HEK293 (cell line): ENCODE data around the gene POLR2H.

Experiments used
- CTCF ChIA-PET: fragments of 350-600 bp; formaldehyde crosslinking; extraction: SDS; loops from one replicate; lab custom pipeline; 2021; ENCODE audit warnings: antibody characterized with exemption; lab: Yijun Ruan, JAX
- POLR2A ChIA-PET: fragments of 300-600 bp; formaldehyde crosslinking; extraction: SDS; loops from one replicate; lab custom pipeline; 2020; ENCODE audit warnings: antibody characterized with exemption, inconsistent platforms; lab: Yijun Ruan, JAX
- H3K27ac ChIP-seq: fragments of 200-500 bp; sonication (Bioruptor generic); 2 replicates; pipeline ENCODE4 v1.5.1; 2014; ENCODE audit warnings: low read depth, low read length, control low read depth, inconsistent platforms; ENCODE audit errors: extremely low read depth
- H3K36me3 ChIP-seq, 2 experiments: fragments of 200-500 bp in 1 of 2; sonication (Bioruptor generic) in 1 of 2; 1 replicate in 1 of 2; 2 replicates in 1 of 2; pipeline ENCODE4 v1.5.1; 2014 to 2017; ENCODE audit warnings: inconsistent platforms in 2 of 2, low read length in 2 of 2; ENCODE audit not compliant: control insufficient read depth in 2 of 2, insufficient read depth in 1 of 2
- H3K4me1 ChIP-seq: fragments of 200-500 bp; sonication (Bioruptor generic); 2 replicates; pipeline ENCODE4 v1.5.1; 2014; ENCODE audit warnings: mild to moderate bottlenecking, low read length, inconsistent platforms; ENCODE audit not compliant: control insufficient read depth, insufficient read depth
- H3K4me3 ChIP-seq: 2 replicates; pipeline ENCODE4 v1.5.1; 2011; ENCODE audit warnings: low read depth, mild to moderate bottlenecking, control low read depth, low read length, moderate library complexity
- H3K9me3 ChIP-seq: fragments of 200-500 bp; sonication (Bioruptor generic); 2 replicates; pipeline ENCODE4 v1.5.1; 2014; ENCODE audit warnings: low read depth, low read length, inconsistent platforms; ENCODE audit not compliant: control insufficient read depth, insufficient read depth
- BCL11B ChIP-seq: fragments of 450-650 bp; formaldehyde crosslinking; IDR thresholded peaks from 2 replicates; pipeline ENCODE4 v1.5.1; 2016; ENCODE audit warnings: low read depth, missing biosample characterization, missing genetic modification characterization
- EGR2 ChIP-seq: fragments of 450-650 bp; formaldehyde crosslinking; IDR thresholded peaks from 2 replicates; pipeline ENCODE4 v1.5.1; 2016; ENCODE audit warnings: low read depth, missing biosample characterization, missing genetic modification characterization
- GLI4 ChIP-seq: fragments of 450-650 bp; formaldehyde crosslinking; IDR thresholded peaks from 2 replicates; pipeline ENCODE4 v1.5.1; 2016; ENCODE audit warnings: missing biosample characterization, missing genetic modification characterization
- KLF1 ChIP-seq: fragments of 450-650 bp; formaldehyde crosslinking; IDR thresholded peaks from 2 replicates; pipeline ENCODE4 v1.5.1; 2016; ENCODE audit warnings: missing biosample characterization, missing genetic modification characterization
- KLF10 ChIP-seq: fragments of 450-650 bp; IDR thresholded peaks from 2 replicates; pipeline ENCODE4 v1.5.1; 2018; ENCODE audit warnings: missing biosample characterization, mild to moderate bottlenecking, missing genetic modification characterization
- KLF17 ChIP-seq: fragments of 450-650 bp; formaldehyde crosslinking; IDR thresholded peaks from 2 replicates; pipeline ENCODE4 v1.5.1; 2016; ENCODE audit warnings: missing biosample characterization, missing genetic modification characterization
- KLF9 ChIP-seq: fragments of 450-650 bp; formaldehyde crosslinking; IDR thresholded peaks from 2 replicates; pipeline ENCODE4 v1.5.1; 2016; ENCODE audit warnings: missing biosample characterization, missing genetic modification characterization, low read depth
- OSR2 ChIP-seq: fragments of 450-650 bp; formaldehyde crosslinking; IDR thresholded peaks from 2 replicates; pipeline ENCODE4 v1.5.1; 2016; ENCODE audit warnings: missing biosample characterization, missing genetic modification characterization
- PRDM1 ChIP-seq: fragments of 450-650 bp; formaldehyde crosslinking; IDR thresholded peaks from 2 replicates; pipeline ENCODE4; 2016; ENCODE audit warnings: missing biosample characterization, missing genetic modification characterization
- SALL2 ChIP-seq: fragments of 450-650 bp; formaldehyde crosslinking; IDR thresholded peaks from 2 replicates; pipeline ENCODE4 v1.5.0; 2017; ENCODE audit warnings: missing biosample characterization, mild to moderate bottlenecking, missing genetic modification characterization, borderline replicate concordance
- SETDB1 ChIP-seq: IDR thresholded peaks from one replicate; pipeline ENCODE4 v1.6.1; 2017; ENCODE audit warnings: mild to moderate bottlenecking, low read length, moderate library complexity, mixed read lengths; ENCODE audit not compliant: insufficient read length
- SP3 ChIP-seq: fragments of 450-650 bp; formaldehyde crosslinking; IDR thresholded peaks from 2 replicates; pipeline ENCODE4 v1.5.1; 2016; ENCODE audit warnings: missing biosample characterization, missing genetic modification characterization
- TCF7L2 ChIP-seq: IDR thresholded peaks from 2 replicates; pipeline ENCODE4 v1.6.1; 2011; ENCODE audit warnings: low read depth, mild to moderate bottlenecking, inconsistent platforms, low read length, moderate library complexity, borderline replicate concordance
- ZBTB11 ChIP-seq: fragments of 450-650 bp; formaldehyde crosslinking; conservative IDR thresholded peaks from 2 replicates; pipeline ENCODE4 v1.5.1; 2016; ENCODE audit warnings: low read depth, missing biosample characterization, missing genetic modification characterization
- ZBTB20 ChIP-seq: fragments of 450-650 bp; formaldehyde crosslinking; IDR thresholded peaks from 2 replicates; pipeline ENCODE4 v1.5.1; 2016; ENCODE audit warnings: missing biosample characterization, missing genetic modification characterization
- ZBTB8A ChIP-seq: fragments of 450-650 bp; formaldehyde crosslinking; IDR thresholded peaks from 2 replicates; pipeline ENCODE4 v1.5.1; 2016; ENCODE audit warnings: missing biosample characterization, missing genetic modification characterization
- ZNF157 ChIP-seq: fragments of 450-650 bp; formaldehyde crosslinking; IDR thresholded peaks from 2 replicates; pipeline ENCODE4 v1.5.1; 2016; ENCODE audit warnings: missing biosample characterization, missing genetic modification characterization
- ZNF221 ChIP-seq: fragments of 450-650 bp; formaldehyde crosslinking; IDR thresholded peaks from 2 replicates; pipeline ENCODE4 v1.5.1; 2017; ENCODE audit warnings: missing biosample characterization, missing genetic modification characterization, borderline replicate concordance
- ZNF335 ChIP-seq: fragments of 450-650 bp; formaldehyde crosslinking; conservative IDR thresholded peaks from 2 replicates; pipeline ENCODE4 v1.5.1; 2016; ENCODE audit warnings: missing biosample characterization, missing genetic modification characterization
- ZNF449 ChIP-seq: fragments of 450-650 bp; formaldehyde crosslinking; IDR thresholded peaks from 2 replicates; pipeline ENCODE4 v1.5.1; 2017; ENCODE audit warnings: missing biosample characterization, mild to moderate bottlenecking, missing genetic modification characterization, moderate library complexity
- ZNF544 ChIP-seq: fragments of 450-650 bp; formaldehyde crosslinking; IDR thresholded peaks from 2 replicates; pipeline ENCODE4 v1.5.0; 2017; ENCODE audit warnings: missing biosample characterization, missing genetic modification characterization
- ZNF623 ChIP-seq: fragments of 450-650 bp; formaldehyde crosslinking; IDR thresholded peaks from 2 replicates; pipeline ENCODE4 v1.5.1; 2016; ENCODE audit warnings: missing biosample characterization, missing genetic modification characterization
- ZSCAN30 ChIP-seq: fragments of 450-650 bp; IDR thresholded peaks from 2 replicates; pipeline ENCODE4 v1.5.1; 2018; ENCODE audit warnings: missing biosample characterization, mild to moderate bottlenecking, missing genetic modification characterization, moderate library complexity
- TF ChIP-seq, protein P1 (sequence below): fragments of 450-650 bp; formaldehyde crosslinking; optimal IDR thresholded peaks from 2 replicates; pipeline ENCODE3; 2016; ENCODE audit warnings: missing biosample characterization, mild to moderate bottlenecking, missing genetic modification characterization

POLR2H gene

DNA sequence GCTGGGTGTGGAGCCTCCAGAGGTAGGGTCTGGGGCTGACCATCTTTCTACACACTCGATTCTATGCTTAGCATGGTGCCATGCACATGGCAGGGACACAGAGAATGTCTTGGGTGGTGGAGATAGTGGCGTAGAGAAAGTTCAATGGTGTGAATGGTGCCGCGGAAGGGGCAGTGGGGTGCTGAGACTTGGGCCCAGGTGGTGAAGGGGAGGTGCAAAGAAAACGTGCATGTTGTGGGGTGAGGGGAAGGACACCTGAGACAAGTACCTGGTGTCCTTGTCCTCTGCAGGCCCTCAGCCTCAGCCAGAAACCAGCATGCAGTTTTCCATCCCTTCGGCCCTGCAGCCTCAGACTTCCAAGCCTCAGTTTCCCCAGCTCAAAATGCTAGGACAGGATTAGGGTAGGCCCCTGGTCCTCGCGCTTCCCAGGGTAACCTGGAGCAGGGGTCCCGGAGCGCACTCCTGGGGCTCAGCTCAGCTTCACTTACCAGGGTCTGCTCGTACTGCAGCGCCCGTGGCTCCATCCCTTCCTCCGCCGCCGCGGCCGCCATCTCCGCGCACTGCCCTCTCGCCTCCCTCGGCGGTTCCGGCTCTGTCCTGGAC lies 480 bp upstream of the POLR2H start:
- peak overlapping the region; percentile 88; the same call in 1 of the 2 replicates for H3K27ac ChIP-seq

GRCh38 chr3:184361932-184362667 lies 590 bp downstream of the POLR2H start:
- ChIA-PET POLR2A (interaction anchor here (0.6 to 2.7 kb wide), 8 partner anchors 8 to 899 kb away, joined by 3 to 9 read pairs (median 4); no protein-coding TSS in a partner anchor), CTCF (interaction anchor here (1.0 to 3.3 kb wide), 2 partner anchors 10 to 16 kb away, joined by 4 to 13 read pairs; no protein-coding TSS in a partner anchor)
- H3K27ac ChIP-seq: peak overlapping the region; percentile 88
- H3K4me1 ChIP-seq: no peaks in the 10 kb centered on the region
- H3K36me3 ChIP-seq: peaks cover 7 to 44% of the 10 kb centered on the region in 2 experiments; a peak in 2 of 3 replicates
- H3K4me3 ChIP-seq: peak overlapping the region; percentile 84
- H3K9me3 ChIP-seq: no peaks in the 10 kb centered on the region
- TF ChIP-seq OSR2 (tag by site-specific recombination): no peak
- peak; percentile 69 for TF ChIP-seq EGR2 (tag by site-specific recombination)
- TF ChIP-seq ZNF623 (tag by site-specific recombination): no peak
- TF ChIP-seq KLF17: 0 out of 2 replicates have a peak, but pooled peaks have one; percentile 3
- no peak for TF ChIP-seq TCF7L2
- peak; percentile 83 for TF ChIP-seq ZBTB11
- TF ChIP-seq KLF1 (tag by site-specific recombination): 0 out of 2 replicates have a peak, but pooled peaks have one; percentile 7
- TF ChIP-seq ZBTB20 (tag by site-specific recombination): peak; percentile 59
- TF ChIP-seq SALL2 (tag by site-specific recombination): no peak
- TF ChIP-seq ZBTB8A (tag by site-specific recombination): peak; percentile 80
- no peak for TF ChIP-seq ZNF157 (tag by site-specific recombination)
- no peak for TF ChIP-seq KLF10 (tag by site-specific recombination)
- peak; percentile 81 for TF ChIP-seq SP3
- no peak for TF ChIP-seq ZNF221 (tag by site-specific recombination)
- no peak for TF ChIP-seq ZNF544 (tag by site-specific recombination)
- peak; percentile 88 for TF ChIP-seq KLF9 (tag by site-specific recombination)
- no peak for TF ChIP-seq SETDB1
- TF ChIP-seq, protein P1, sequence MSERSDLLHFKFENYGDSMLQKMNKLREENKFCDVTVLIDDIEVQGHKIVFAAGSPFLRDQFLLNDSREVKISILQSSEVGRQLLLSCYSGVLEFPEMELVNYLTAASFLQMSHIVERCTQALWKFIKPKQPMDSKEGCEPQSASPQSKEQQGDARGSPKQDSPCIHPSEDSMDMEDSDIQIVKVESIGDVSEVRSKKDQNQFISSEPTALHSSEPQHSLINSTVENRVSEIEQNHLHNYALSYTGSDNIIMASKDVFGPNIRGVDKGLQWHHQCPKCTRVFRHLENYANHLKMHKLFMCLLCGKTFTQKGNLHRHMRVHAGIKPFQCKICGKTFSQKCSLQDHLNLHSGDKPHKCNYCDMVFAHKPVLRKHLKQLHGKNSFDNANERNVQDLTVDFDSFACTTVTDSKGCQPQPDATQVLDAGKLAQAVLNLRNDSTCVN (tag by site-specific recombination): peak; percentile 20
- TF ChIP-seq GLI4 (tag by site-specific recombination): no peak
- 0 out of 2 replicates have a peak, but pooled peaks have one; percentile 5 for TF ChIP-seq ZNF449 (tag by site-specific recombination)

More for the DNA sequence above, 480 bp upstream of the POLR2H start:
- no peaks in the 10 kb centered on the region for H3K4me1 ChIP-seq
- ChIA-PET POLR2A (interaction anchor here (0.6 to 2.7 kb wide), 5 partner anchors 10 to 15 kb away, joined by 3 to 9 read pairs (median 3); no protein-coding TSS in a partner anchor), CTCF (interaction anchor here (0.7 to 3.3 kb wide), 4 partner anchors 12 to 180 kb away, joined by 3 to 13 read pairs (median 4); no protein-coding TSS in a partner anchor)
- H3K9me3 ChIP-seq: no peaks in the 10 kb centered on the region
- TF ChIP-seq BCL11B (tag by site-specific recombination): no peak
- TF ChIP-seq ZSCAN30 (tag by site-specific recombination): peak; percentile 52; the same call in 1 of the 2 replicates
- peak; percentile 31; the same call in 1 of the 2 replicates for TF ChIP-seq ZNF335 (tag by site-specific recombination)
- peak; percentile 63; the same call in 1 of the 2 replicates for TF ChIP-seq PRDM1 (tag by site-specific recombination)
- TF ChIP-seq, protein P1 (tag by site-specific recombination): peak; percentile 27
- peaks cover 0 to 41% of the 10 kb centered on the region in 2 experiments; a peak in 2 of 3 replicates for H3K36me3 ChIP-seq
- peak overlapping the region; percentile 84 for H3K4me3 ChIP-seq
